ENCODE data around the gene LPO.

Gene LPO

DNA sequence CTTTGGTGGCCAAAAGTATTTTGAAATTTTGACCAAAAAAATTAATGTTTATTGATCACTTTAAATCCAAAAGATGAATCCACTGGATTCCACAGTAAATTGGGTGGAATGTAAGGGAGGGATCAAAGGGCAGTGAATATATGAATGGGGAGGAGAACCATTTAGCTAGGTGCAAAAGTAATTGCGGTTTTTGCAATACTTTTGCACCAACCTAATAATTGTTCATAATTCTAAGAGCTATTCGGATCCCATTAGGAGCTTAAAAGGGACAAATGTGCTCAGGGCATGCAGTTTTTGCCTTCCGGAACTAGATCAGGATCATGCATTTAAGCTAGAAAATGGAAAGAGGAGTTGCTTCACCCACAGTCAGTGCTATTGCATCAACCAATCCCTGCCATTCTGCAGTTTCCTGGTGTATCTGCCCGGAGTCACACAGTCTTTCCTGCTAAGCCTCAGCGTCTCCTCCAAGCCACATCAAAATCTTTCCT is at the start of gene LPO:
Gene LPO, plus strand, starts transcription at position 438 of the 488 bp plus-strand sequence. CDS start 4,396 bp downstream, outside the sequence.
- DNase-seq (ENCODE audit: low read depth): no peak

- DNase-seq (ENCODE audit: low read depth): no peak
Observed at GRCh38 chr17:58189436-58190146, 48.8 kb upstream of the LPO start.

- no peak for DNase-seq (ENCODE audit: low read depth)
Observed at GRCh38 chr17:58191241-58191896, 47.0 kb upstream of the LPO start.

GRCh38 chr17:58192612-58193011 is 45.8 kb upstream of the LPO start, which contains the start of gene EPX:
Gene EPX (plus strand): TSS chr17:58192726. CDS start chr17:58192847, 121 bp downstream.
- DNase-seq (ENCODE audit: low read depth): no peak

DNA sequence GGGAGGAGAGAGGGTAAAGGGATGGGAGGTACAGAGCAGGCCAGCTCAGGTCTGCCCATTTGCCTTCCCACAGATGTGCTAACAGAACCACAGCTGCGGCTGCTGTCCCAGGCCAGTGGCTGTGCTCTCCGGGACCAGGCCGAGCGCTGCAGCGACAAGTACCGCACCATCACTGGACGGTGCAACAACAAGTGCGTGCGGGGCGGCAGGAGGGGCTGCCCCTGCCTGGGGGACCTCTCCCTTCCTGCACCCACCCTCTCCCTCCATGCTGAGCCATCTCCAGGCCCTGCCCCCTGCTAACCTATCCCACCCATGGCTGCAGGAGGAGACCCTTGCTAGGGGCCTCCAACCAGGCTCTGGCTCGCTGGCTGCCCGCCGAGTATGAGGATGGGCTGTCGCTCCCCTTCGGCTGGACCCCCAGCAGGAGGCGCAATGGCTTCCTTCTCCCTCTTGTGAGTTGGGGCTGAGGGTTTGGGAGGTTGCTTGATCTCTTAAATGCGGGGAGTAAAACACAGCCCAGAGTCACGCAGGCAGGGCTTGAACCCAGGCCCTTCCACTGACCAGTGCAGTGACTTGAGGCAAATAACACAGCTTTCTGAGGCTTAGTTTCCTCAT is 44.6 kb upstream of the LPO start:
- DNase-seq (ENCODE audit: low read depth): no peak

- DNase-seq (ENCODE audit: low read depth): no peak
Observed at GRCh38 chr17:58195518-58196123, 42.8 kb upstream of the LPO start.

GRCh38 chr17:58196610-58197009 is 41.8 kb upstream of the LPO start:
- DNase-seq (ENCODE audit: low read depth): no peak

- peak; percentile 22 for DNase-seq (ENCODE audit: low read depth)
Observed at GRCh38 chr17:58200024-58200633, 38.3 kb upstream of the LPO start.

DNA sequence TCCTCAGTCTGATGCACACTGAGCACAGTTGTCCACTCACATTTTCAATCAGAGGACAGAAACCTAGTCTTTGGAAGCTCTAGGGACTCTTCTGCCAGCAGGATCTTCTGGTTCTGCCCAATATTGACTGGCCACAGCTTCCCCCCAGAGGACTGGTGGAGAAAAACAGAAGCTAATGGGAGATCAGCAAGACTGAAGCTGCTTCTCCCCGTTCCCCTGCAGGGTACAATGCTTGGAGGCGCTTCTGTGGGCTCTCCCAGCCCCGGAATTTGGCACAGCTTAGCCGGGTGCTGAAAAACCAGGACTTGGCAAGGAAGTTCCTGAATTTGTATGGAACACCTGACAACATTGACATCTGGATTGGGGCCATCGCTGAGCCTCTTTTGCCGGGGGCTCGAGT is 35.5 kb upstream of the LPO start:
- DNase-seq (ENCODE audit: low read depth): no peak

- DNase-seq (ENCODE audit: low read depth): no peak
Observed at GRCh38 chr17:58204796-58205195, 33.6 kb upstream of the LPO start.

GRCh38 chr17:58205936-58206335 is 32.4 kb upstream of the LPO start:
- no peak for DNase-seq (ENCODE audit: low read depth)

GRCh38 chr17:58207451-58207850 is 30.9 kb upstream of the LPO start:
- no peak for DNase-seq (ENCODE audit: low read depth)

DNA sequence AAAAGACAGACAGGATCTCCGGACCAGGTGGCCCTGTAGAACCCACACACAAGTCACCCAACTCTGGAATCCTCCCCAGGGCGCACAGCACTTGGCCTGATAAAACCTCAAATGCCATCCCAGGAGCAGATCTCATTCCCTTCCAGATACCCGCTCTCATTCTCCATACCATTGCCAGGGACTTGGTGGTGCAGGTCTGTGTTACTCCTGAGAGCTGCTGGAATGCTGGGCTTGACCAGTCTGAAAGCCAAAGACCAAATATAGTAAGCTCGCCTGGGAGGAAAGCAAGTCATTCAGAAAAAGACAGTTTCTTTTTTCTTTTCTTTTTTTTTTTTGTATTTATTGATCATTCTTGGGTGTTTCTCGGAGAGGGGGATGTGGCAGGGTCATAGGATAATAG is 30.0 kb upstream of the LPO start:
- no peak for DNase-seq (ENCODE audit: low read depth)

- no peak for DNase-seq (ENCODE audit: low read depth)
Observed at GRCh38 chr17:58210922-58211321, 27.5 kb upstream of the LPO start.

DNA sequence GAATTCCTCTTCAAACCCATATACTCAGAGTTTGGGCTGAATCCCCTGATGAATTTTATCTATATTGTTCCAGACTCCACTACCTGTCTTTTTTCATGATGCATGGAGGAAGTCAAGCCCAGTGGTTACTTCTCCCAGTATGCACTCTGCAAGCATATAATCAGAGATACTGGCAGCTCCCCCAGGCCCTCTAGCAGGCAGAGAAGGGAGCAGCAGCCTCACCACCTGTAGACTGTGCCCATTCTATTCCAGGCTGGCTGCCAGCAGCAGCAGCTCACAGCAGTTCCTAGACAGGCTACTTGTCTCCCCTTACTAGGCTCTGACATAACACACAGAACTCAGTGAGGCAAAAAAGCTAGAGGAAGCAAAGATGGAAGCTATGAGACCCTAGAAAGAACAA is 22.7 kb upstream of the LPO start:
- DNase-seq (ENCODE audit: low read depth): no peak

DNA sequence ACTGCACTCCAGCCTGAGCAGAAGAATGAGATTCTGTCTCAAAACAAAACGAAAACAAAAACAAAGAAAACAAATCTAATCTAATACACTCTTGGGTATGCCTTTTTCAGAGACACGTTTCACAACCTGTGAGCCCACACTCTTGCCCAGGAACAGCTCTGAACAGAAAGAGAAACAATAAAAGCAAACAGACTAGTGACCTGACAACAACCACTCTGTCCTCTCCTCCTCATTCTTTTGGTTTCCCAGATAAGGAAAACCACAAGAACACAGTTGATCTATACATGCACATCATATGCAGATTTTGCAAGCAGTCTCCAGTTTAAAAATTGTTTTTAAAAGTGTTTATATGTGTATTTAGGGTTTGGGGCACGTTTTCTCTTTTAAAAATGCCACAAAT is 20.6 kb upstream of the LPO start:
- DNase-seq (ENCODE audit: low read depth): no peak

DNA sequence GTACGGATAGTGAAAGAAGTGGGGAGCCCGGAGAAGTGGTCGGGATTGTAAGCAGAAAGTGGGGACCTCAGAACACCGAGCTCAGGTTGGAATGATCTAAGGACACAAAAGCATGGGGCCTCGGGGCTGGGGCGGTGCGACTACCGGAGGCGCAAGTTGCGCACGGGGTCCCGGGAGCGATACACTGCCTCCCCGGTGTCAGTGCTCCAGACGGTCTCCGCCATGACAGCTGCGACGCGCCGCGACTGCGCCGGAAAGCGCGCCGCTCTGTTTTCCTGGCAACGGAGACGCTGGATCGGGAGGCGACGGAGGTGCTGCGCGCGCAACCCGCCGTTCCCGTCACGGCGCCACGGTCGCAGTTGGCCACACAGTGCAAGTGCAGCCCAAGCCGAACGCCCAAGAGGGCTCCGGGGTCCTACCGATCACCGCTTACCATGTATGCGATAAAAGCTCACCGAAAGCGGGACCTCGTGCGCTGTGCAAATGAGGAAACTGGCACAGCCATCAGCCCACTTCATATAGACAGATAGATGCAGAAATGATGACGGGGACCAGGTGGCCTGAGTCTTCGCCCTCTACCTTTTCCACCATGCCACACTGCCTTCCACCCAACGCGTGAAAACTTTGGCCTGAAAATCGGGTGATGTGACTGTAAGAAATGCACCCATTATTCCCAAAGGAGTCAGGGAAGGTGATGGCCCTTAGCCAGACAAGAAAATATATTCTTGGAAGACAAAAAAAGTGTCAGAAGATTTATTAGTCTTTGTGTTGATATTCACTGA is 19.2 kb upstream of the LPO start, which contains the start of gene MKS1:
Gene MKS1, minus strand, starts transcription at position 249 of the 782 bp plus-strand sequence. Its CDS starts 25 bp downstream, at position 224.
- DNase-seq (ENCODE audit: low read depth): peak; percentile 89

DNA sequence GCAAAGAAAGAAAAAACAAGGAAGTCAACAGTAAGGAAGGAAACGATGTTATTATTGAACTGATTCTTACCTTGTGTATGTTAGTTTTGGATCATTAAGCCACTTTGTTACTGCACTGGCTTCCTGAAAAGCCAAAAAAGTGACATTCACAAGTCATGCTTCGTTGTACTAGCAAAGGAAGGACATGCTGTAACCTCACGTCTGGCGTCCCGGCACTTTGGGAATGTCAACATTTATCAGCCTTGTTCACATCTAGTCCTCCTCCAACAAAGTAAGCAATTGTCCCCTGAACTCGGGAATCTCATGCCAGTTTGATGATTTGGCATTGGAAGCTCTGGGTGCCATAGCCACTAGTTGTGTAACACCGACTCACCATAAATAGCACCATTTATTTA is 18.6 kb upstream of the LPO start:
- DNase-seq (ENCODE audit: low read depth): no peak

DNA sequence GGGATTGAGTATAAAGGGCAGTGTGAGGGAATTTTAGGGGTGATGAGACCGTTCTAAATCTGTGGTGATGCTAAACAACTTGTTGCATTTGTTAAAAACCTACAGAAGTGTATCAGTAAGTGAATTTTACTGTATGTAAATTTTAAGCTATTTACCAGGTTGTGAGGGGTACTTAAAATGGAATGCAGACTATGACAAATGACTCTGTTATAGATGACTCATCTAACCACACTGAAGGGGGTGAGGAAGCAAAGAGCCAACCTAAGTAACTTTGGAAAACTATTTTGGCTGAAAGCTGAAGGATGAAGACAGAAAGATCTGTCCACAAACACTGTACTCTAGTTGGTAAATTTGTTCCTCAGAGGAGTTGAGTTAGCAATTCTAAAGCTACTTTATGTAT is 14.1 kb upstream of the LPO start:
- no peak for DNase-seq (ENCODE audit: low read depth)

GRCh38 chr17:58227733-58228132 is 10.7 kb upstream of the LPO start:
- DNase-seq (ENCODE audit: low read depth): no peak

- DNase-seq (ENCODE audit: low read depth): no peak
Observed at GRCh38 chr17:58228679-58229078, 9.7 kb upstream of the LPO start.

Data from stimulated activated CD8-positive, alpha-beta memory T cell treated with anti-CD3 and anti-CD28 coated beads, Interleukin-12 subunit alpha, Interleukin-12 subunit beta, amount 100 ng/mL, for 4 hours (primary cell).